GM23248 (cell line): ENCODE data around the gene NCAN.

Experiments
- EZH2 ChIP-seq: fragments of 200-600 bp; sonication (generic); IDR thresholded peaks from 2 replicates; pipeline ENCODE4 v1.6.1; 2018; ENCODE audit warnings: antibody characterized with exemption, mild to moderate bottlenecking; ENCODE audit not compliant: insufficient read depth, poor library complexity, severe bottlenecking
- EZH2phosphoT487 ChIP-seq: fragments of 200-600 bp; sonication (generic); IDR thresholded peaks from 2 replicates; pipeline ENCODE4 v1.6.1; 2018; ENCODE audit warnings: antibody characterized with exemption, moderate library complexity, mild to moderate bottlenecking, low read depth; ENCODE audit not compliant: insufficient read depth

DNA sequence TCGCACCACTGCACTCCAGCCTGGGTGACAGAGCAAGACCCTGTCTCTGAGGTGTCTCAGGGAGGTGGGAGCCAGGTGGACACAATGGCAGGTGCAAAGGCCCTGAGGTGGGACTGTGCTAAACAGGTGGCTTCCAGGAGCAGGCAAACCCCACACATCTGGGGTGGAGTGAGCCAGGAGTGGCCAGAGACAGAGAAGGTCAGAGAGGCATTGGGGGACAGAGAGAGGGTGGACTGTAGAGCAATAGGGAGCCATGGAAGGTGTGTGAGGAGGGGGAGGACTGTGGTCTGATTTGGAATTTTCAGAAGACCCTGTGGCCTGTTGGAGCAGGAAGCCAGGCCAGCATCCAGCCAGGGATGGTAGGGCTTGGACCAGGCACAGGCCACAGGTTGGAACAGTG, 46.4 kb upstream of the NCAN start:
- TF ChIP-seq EZH2 (no peak), EZH2phosphoT487 (no peak)
